PC-9 (cell line): ENCODE results near the gene ADH5. TPM values are rescaled to one million over a fixed set of nuclear protein-coding genes. Genes with fewer than 3 reads are reported as not detected.

Source experiments
- BruUV-seq: library from RNA; stranded (reverse); fragments of 400-500 nt; replicated peaks from 2 replicates; lab custom pipeline; 2021; lab: Mats Ljungman, UMichigan
- CTCF ChIA-PET: fragments of 300-600 bp; sonication (Branson Sonifier 250); formaldehyde crosslinking; loops from one replicate; lab custom pipeline; 2022; ENCODE audit warnings: antibody characterized with exemption; lab: Charles Lee
- POLR2A ChIA-PET: fragments of 300-600 bp; sonication (Branson Sonifier 250); formaldehyde crosslinking; loops from one replicate; lab custom pipeline; 2022; ENCODE audit warnings: antibody characterized with exemption; ENCODE audit not compliant: unreplicated experiment; lab: Charles Lee
- DNase-seq, 2 experiments: peaks; one replicate each; pipeline versions ENCODE4 v3.0.0 to v3.0.0-alpha.2; 2015 to 2022; ENCODE audit warnings: mixed read lengths in 1 of 2
- H2AFZ ChIP-seq: fragments of 200-600 bp; sonication (generic); 2 replicates; pipeline ENCODE4 v1.8.1; 2017; ENCODE audit warnings: antibody characterized with exemption
- H3F3A ChIP-seq: fragments of 200-600 bp; sonication (generic); 2 replicates; pipeline ENCODE4 v1.8.1; 2017; ENCODE audit warnings: antibody characterized with exemption, mild to moderate bottlenecking, low read depth; ENCODE audit not compliant: insufficient read depth
- H3K27ac ChIP-seq: fragments of 200-600 bp; sonication (generic); 2 replicates; pipeline ENCODE4 v1.6.1; 2016; ENCODE audit warnings: mixed run types
- H3K27me3 ChIP-seq: fragments of 200-600 bp; sonication (generic); 2 replicates; pipeline ENCODE4 v1.6.1; 2016; ENCODE audit warnings: low read depth, mixed run types; ENCODE audit not compliant: insufficient read depth
- H3K36me3 ChIP-seq: fragments of 200-600 bp; sonication (generic); 2 replicates; pipeline ENCODE4 v1.6.1; 2016; ENCODE audit warnings: low read depth, mixed run types
- H3K4me1 ChIP-seq: fragments of 200-600 bp; sonication (generic); replicated peaks from 2 replicates; pipeline ENCODE4 v1.6.1; 2016; ENCODE audit warnings: mixed run types; ENCODE audit not compliant: insufficient read depth
- H3K4me2 ChIP-seq: fragments of 200-600 bp; sonication (generic); 2 replicates; pipeline ENCODE4 v1.6.1; 2017; ENCODE audit warnings: mixed run types
- H3K4me3 ChIP-seq: fragments of 200-600 bp; sonication (generic); 2 replicates; pipeline ENCODE4 v1.6.1; 2016; ENCODE audit warnings: mixed run types
- H3K79me2 ChIP-seq: fragments of 200-600 bp; sonication (generic); 2 replicates; pipeline ENCODE4 v1.6.1; 2017; ENCODE audit warnings: low read depth, mixed run types
- H3K9me2 ChIP-seq: fragments of 200-600 bp; sonication (generic); 2 replicates; pipeline ENCODE4 v1.8.1; 2017; ENCODE audit warnings: mild to moderate bottlenecking; ENCODE audit not compliant: insufficient read depth
- H3K9me3 ChIP-seq: fragments of 200-600 bp; sonication (generic); 2 replicates; pipeline ENCODE4 v1.8.1; 2016; ENCODE audit warnings: low read depth; ENCODE audit not compliant: insufficient read depth
- H4K20me1 ChIP-seq: fragments of 200-600 bp; sonication (generic); 2 replicates; pipeline ENCODE4 v1.8.1; 2017; ENCODE audit not compliant: insufficient read depth
- CTCF ChIP-seq: fragments of 200-600 bp; sonication (generic); conservative IDR thresholded peaks from 2 replicates; pipeline ENCODE4 v1.6.1; 2017; ENCODE audit warnings: mixed run types, antibody characterized with exemption, mild to moderate bottlenecking, moderate library complexity
- EZH2 ChIP-seq: fragments of 200-600 bp; sonication (generic); IDR thresholded peaks from 2 replicates; pipeline ENCODE4 v1.8.0; 2017; ENCODE audit warnings: antibody characterized with exemption, low read depth
- intact Hi-C: fragments of 100-400 bp; cut with micrococcal nuclease; formaldehyde crosslinking; loops from one replicate; pipeline ENCODE4 v1.10.0; 2022; ENCODE audit not compliant: unreplicated experiment
- total RNA-seq: library from RNA; stranded (reverse); gene quantifications from 2 replicates; pipeline ENCODE4 v1.2.3, GENCODE V29; 2021

ADH5 gene
- total RNA-seq, 1 experiment from 2014 or later = 94.7 TPM

GRCh38 chr4:99054428-99054994 is 34.1 kb downstream of the ADH5 start:
- ChIA-PET CTCF (no interaction called here), POLR2A (no interaction called here)
- no peak overlapping the region for H3K4me3 ChIP-seq
- no peak overlapping the region for H2AFZ ChIP-seq
- H3K4me2 ChIP-seq = no peak overlapping the region
- no peak for TF ChIP-seq CTCF
- no peak for TF ChIP-seq EZH2
- no TSS peak for BruUV-seq
- no peaks in the 10 kb centered on the region for H3K9me2 ChIP-seq
- H3K9me3 ChIP-seq = no peaks in the 10 kb centered on the region
- no peaks in the 10 kb centered on the region for H4K20me1 ChIP-seq
- peaks cover 15% of the 10 kb centered on the region for H3F3A ChIP-seq
- H3K4me1 ChIP-seq = peaks cover 9% of the 10 kb centered on the region
- intact Hi-C loops = no loop called here
- peaks cover 37% of the 10 kb centered on the region for H3K36me3 ChIP-seq
- DNase-seq = no peak
- no peaks in the 10 kb centered on the region for H3K27me3 ChIP-seq
- H3K27ac ChIP-seq = no peak overlapping the region
- no peaks in the 10 kb centered on the region for H3K79me2 ChIP-seq

- POLR2A ChIA-PET = no interaction called here
- no peaks in the 10 kb centered on the region for H4K20me1 ChIP-seq
- CTCF ChIA-PET = no interaction called here
- no peak for TF ChIP-seq CTCF
- TF ChIP-seq EZH2 = no peak
- H3K79me2 ChIP-seq = no peaks in the 10 kb centered on the region
- H3K27ac ChIP-seq = no peak overlapping the region
- H3K27me3 ChIP-seq = no peaks in the 10 kb centered on the region
- H3K36me3 ChIP-seq = peaks cover 23% of the 10 kb centered on the region
- H3K4me1 ChIP-seq = no peaks in the 10 kb centered on the region
- H3K4me3 ChIP-seq = no peak overlapping the region
- no peaks in the 10 kb centered on the region for H3K9me3 ChIP-seq
- peaks cover 11% of the 10 kb centered on the region; the same call in 1 of the 2 replicates for H3F3A ChIP-seq
- BruUV-seq = no TSS peak
- no peak for DNase-seq
- no peaks in the 10 kb centered on the region for H3K9me2 ChIP-seq
- H2AFZ ChIP-seq = no peak overlapping the region
- no peak overlapping the region for H3K4me2 ChIP-seq
- intact Hi-C loops = no loop called here
These were observed 35.7 kb downstream of the ADH5 start for GRCh38 chr4:99052902-99053301.

- no peak overlapping the region for H3K4me2 ChIP-seq
- no peaks in the 10 kb centered on the region for H3K79me2 ChIP-seq
- ChIA-PET POLR2A (no interaction called here), CTCF (no interaction called here)
- H3K9me3 ChIP-seq = no peaks in the 10 kb centered on the region
- TF ChIP-seq CTCF = no peak; the same call in 1 of the 2 replicates
- H3K36me3 ChIP-seq = 0 out of 2 replicates have a peak, but pooled peaks cover 8% of the 10 kb centered on the region
- no peaks in the 10 kb centered on the region for H3K27me3 ChIP-seq
- no peak overlapping the region for H3K4me3 ChIP-seq
- H3F3A ChIP-seq = no peaks in the 10 kb centered on the region
- intact Hi-C loops = no loop called here
- H3K27ac ChIP-seq = no peak overlapping the region
- no TSS peak for BruUV-seq
- H3K9me2 ChIP-seq = no peaks in the 10 kb centered on the region
- H4K20me1 ChIP-seq = no peaks in the 10 kb centered on the region
- no peaks in the 10 kb centered on the region for H3K4me1 ChIP-seq
- no peak overlapping the region for H2AFZ ChIP-seq
- no peak for DNase-seq
These were observed 40.9 kb downstream of the ADH5 start for GRCh38 chr4:99047710-99048109.
